GM12878 (cell line): ENCODE measurements around the gene CUTA. TPM values are rescaled to one million over a fixed set of nuclear protein-coding genes. Genes with fewer than 3 reads are reported as not detected.

ENCODE experiments used
- CBFB ChIP-seq: IDR thresholded peaks from 2 replicates; pipeline ENCODE4 v1.6.1; 2016; ENCODE audit warnings: antibody characterized with exemption, low read depth
- CEBPZ ChIP-seq: fragments of 150-350 bp; IDR thresholded peaks from 2 replicates; pipeline ENCODE4 v1.6.1; 2016; ENCODE audit warnings: low read depth, low read length
- CHD4 ChIP-seq: fragments of 200-600 bp; sonication (generic); IDR thresholded peaks from 2 replicates; pipeline ENCODE4 v1.6.1; 2016; ENCODE audit warnings: mild to moderate bottlenecking
- CREB1 ChIP-seq: IDR thresholded peaks from 2 replicates; pipeline ENCODE4 v1.6.1; 2012; ENCODE audit warnings: low read depth, mild to moderate bottlenecking, inconsistent platforms
- CREM ChIP-seq: IDR thresholded peaks from 2 replicates; pipeline ENCODE4 v1.6.1; 2014; ENCODE audit warnings: antibody characterized with exemption, low read depth
- KLF5 ChIP-seq: fragments of 450-650 bp; IDR thresholded peaks from 2 replicates; pipeline ENCODE4 v1.6.1; 2014; ENCODE audit warnings: mild to moderate bottlenecking; ENCODE audit not compliant: partially characterized antibody
- NFYB ChIP-seq: IDR thresholded peaks from 2 replicates; pipeline ENCODE4 v1.6.1; 2011; ENCODE audit warnings: low read depth, mild to moderate bottlenecking, low read length, improper control_type of control experiment, moderate library complexity; ENCODE audit not compliant: insufficient read depth
- PKNOX1 ChIP-seq: fragments of 450-650 bp; IDR thresholded peaks from 2 replicates; pipeline ENCODE4 v1.6.1; 2016; ENCODE audit warnings: mild to moderate bottlenecking
- SKIL ChIP-seq: fragments of 450-650 bp; IDR thresholded peaks from 2 replicates; pipeline ENCODE4 v1.6.1; 2017; ENCODE audit warnings: mild to moderate bottlenecking, low read depth, inconsistent platforms; ENCODE audit not compliant: poor library complexity, severe bottlenecking
- SMARCA5 ChIP-seq: fragments of 450-650 bp; IDR thresholded peaks from 2 replicates; pipeline ENCODE4 v1.6.1; 2017; ENCODE audit warnings: mild to moderate bottlenecking
- polyA plus RNA-seq, 11 experiments: library from polyadenylated mRNA; depleted of rRNA in 4 of 11; unstranded in 6 of 11; stranded (reverse) in 5 of 11; fragments of >200 nt; fragmentation: Nextera tagmentation in 4 of 11; fragmentation: Illumina TruSeq in 1 of 11; extraction: Ambion mirVana in 4 of 11; extraction: Trizol in 1 of 11; gene quantifications; 1 replicate in 1 of 11; 2 replicates in 10 of 11; pipeline versions ENCODE4 v1.2.1 to v1.2.3, GENCODE V29; 2011 to 2016; ENCODE audit warnings: inconsistent platforms in 2 of 11, missing spikeins in 2 of 11, low read depth in 1 of 11
- total RNA-seq, 4 experiments: library from RNA; depleted of rRNA in 3 of 4; stranded (reverse); fragments of >200 nt in 3 of 4; fragmentation: Illumina TruSeq in 1 of 4; extraction: Trizol in 1 of 4; gene quantifications; 2 replicates each; pipeline versions ENCODE4 v1.2.1 to v1.2.3, GENCODE V29; 2013 to 2021

Gene CUTA
- total and polyA plus RNA-seq, 10 of the 15 experiments (the other 5 are each of a cell fraction or from before 2014, with no cell fraction given) = 102 to 293 (median 189) TPM

- no peak for TF ChIP-seq CHD4
- no peak for TF ChIP-seq SMARCA5
- no peak for TF ChIP-seq CREM
- TF ChIP-seq CEBPZ = no peak
- no peak for TF ChIP-seq CREB1
- TF ChIP-seq NFYB = no peak
- TF ChIP-seq CBFB = no peak
- TF ChIP-seq KLF5 = no peak
- TF ChIP-seq SKIL = no peak
- no peak for TF ChIP-seq PKNOX1
Measured at GRCh38 chr6:33411632-33412005, 6.3 kb downstream of the CUTA start (continued).
